Kidney epithelial cell (primary cell): ENCODE results near the gene LIN7C. TPM values are rescaled to one million over a fixed set of nuclear protein-coding genes. Genes with fewer than 3 reads are reported as not detected.

Experiments
- DNase-seq: peaks from one replicate; pipeline ENCODE4 v3.0.0-alpha.2; 2010; ENCODE audit warnings: low read depth
- H3K27me3 ChIP-seq: 2 replicates; pipeline ENCODE4 v1.6.0; 2011; ENCODE audit warnings: low read length; ENCODE audit not compliant: control insufficient read depth, insufficient read depth
- H3K36me3 ChIP-seq: 2 replicates; pipeline ENCODE4 v1.5.1; 2011; ENCODE audit warnings: low read length; ENCODE audit not compliant: control insufficient read depth, insufficient read depth
- H3K4me3 ChIP-seq: 2 replicates; pipeline ENCODE4 v1.5.1; 2011; ENCODE audit warnings: low read depth, mild to moderate bottlenecking, control low read depth, low read length
- total RNA-seq: library from RNA; depleted of rRNA; stranded (reverse); fragments of >200 nt; gene quantifications from 2 replicates; pipeline ENCODE4 v1.2.3, GENCODE V29; 2015
- TF ChIP-seq, protein P1 (sequence below): IDR thresholded peaks from 2 replicates; pipeline ENCODE4 v1.5.1; 2011; ENCODE audit warnings: mild to moderate bottlenecking, moderate library complexity, low read length, control low read depth, inconsistent platforms; ENCODE audit not compliant: insufficient read depth, poor library complexity, severe bottlenecking

Gene LIN7C
- total RNA-seq, 1 donor from 2014 or later = 41.4 TPM

DNA sequence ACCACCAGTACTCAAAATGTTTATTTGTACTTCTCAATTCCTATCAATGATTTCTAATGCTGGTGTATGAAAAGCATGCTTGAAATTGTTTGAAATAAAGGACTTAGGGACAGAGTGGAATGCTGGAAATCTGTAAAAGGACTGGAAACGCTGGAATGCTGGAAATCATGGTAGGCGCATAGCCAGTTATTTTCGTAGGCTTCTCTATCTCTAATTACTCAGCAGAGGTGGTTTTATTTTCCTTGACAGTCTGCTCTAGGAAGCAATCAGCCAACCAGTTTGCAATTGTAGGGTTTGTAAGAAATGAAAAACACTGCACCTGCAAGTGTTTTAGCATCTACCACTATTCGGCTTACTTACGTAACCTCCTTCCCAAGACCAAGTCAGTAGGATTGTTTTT is 788 bp downstream of the LIN7C start:
- H3K4me3 ChIP-seq = peak overlapping the region; percentile 98
- TF ChIP-seq, protein P1, sequence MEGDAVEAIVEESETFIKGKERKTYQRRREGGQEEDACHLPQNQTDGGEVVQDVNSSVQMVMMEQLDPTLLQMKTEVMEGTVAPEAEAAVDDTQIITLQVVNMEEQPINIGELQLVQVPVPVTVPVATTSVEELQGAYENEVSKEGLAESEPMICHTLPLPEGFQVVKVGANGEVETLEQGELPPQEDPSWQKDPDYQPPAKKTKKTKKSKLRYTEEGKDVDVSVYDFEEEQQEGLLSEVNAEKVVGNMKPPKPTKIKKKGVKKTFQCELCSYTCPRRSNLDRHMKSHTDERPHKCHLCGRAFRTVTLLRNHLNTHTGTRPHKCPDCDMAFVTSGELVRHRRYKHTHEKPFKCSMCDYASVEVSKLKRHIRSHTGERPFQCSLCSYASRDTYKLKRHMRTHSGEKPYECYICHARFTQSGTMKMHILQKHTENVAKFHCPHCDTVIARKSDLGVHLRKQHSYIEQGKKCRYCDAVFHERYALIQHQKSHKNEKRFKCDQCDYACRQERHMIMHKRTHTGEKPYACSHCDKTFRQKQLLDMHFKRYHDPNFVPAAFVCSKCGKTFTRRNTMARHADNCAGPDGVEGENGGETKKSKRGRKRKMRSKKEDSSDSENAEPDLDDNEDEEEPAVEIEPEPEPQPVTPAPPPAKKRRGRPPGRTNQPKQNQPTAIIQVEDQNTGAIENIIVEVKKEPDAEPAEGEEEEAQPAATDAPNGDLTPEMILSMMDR = no peak
- no peak for DNase-seq
- H3K36me3 ChIP-seq = no peaks in the 10 kb centered on the region
- no peaks in the 10 kb centered on the region for H3K27me3 ChIP-seq

DNA sequence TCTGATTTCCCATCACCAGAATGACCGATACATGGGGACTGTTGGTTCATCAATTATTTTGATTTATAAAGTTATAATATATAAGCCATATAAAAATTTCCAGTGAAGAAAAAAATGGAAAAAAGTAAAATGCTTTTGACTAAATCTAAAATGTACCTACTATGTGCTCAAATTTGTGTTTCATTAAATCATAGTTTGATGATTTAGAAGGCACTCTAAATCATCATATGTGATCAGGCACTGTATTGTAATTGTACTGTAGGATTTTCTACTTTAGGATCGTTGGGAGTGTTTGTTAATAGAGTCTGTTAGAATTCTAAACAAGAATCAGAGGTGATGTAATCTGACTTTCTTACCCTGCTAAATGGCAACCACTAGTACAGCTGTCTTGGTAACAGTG is 2.4 kb downstream of the LIN7C start:
- DNase-seq = no peak
- TF ChIP-seq, protein P1 = no peak
- peaks cover 2% of the 10 kb centered on the region for H3K36me3 ChIP-seq
- H3K27me3 ChIP-seq = no peaks in the 10 kb centered on the region
- H3K4me3 ChIP-seq = no peak overlapping the region

DNA sequence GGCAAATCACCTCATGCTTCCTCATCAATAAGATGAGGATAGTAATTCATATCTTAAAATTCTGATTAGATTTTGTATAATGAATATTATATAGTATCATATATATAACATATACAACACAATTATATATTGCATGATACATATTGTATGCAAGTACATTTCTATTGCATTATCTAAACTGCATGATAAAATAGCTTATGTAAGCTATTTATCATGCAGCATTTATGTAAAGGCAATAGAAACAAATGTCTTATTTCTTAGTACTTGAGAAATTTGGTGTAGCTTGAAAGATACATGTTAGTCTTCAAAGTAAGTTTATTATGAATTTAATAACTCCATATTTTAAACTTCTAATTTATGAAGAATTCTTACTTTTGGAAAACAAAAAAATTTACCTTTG is 5.5 kb downstream of the LIN7C start:
- H3K36me3 ChIP-seq = peaks cover 2% of the 10 kb centered on the region

DNA sequence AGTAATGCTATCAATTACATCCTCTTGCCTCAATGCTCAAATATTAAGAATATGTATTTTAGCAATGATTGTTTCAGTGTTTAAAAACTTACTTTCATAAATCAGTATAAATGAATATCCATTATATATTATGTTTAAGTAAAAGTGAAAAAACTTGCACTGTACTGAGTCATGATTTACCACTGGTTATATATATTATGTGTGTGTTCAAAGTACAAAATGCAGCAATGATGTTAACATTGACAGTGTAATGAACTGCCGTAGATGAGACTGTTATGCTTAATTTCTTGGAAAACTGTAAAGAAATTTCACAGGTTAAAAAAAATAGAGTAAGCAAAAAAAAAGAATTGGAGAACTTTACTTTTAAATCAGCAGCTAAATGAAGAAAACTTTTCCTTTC is 8.7 kb downstream of the LIN7C start:
- no peak overlapping the region for H3K4me3 ChIP-seq
- no peak for DNase-seq
- peaks cover 2% of the 10 kb centered on the region for H3K36me3 ChIP-seq
- no peaks in the 10 kb centered on the region for H3K27me3 ChIP-seq
- TF ChIP-seq, protein P1 = no peak

More for the DNA sequence above, 5.5 kb downstream of the LIN7C start:
- no peak for DNase-seq
- no peak overlapping the region for H3K4me3 ChIP-seq
- TF ChIP-seq, protein P1 = no peak
- H3K27me3 ChIP-seq = no peaks in the 10 kb centered on the region

DNA sequence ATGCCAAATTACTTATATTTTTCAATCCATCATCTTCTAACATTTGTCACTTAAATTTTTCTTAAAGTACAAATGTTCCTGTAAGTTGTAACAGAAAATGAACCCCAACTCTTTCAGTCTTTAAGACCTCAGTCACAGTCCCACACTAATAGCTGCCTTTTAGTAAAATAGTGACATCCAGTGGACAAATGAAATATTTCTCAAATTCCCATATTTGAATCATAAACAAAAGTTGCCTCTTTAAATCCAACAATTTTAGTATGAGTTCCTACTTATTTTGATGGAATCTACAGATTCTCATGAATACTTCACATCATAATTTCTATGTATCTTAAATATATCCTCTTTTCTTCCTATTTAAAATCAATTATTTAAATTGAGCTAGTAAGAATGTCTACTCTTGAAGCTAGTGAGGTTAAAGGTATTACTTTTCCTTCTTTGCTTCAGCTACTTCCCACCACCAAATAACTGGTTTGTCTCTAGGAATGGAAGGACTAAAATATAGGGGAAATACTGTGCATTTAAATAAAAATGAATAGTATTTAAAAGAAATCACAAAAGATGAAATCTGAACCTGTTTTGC is 9.2 kb downstream of the LIN7C start:
- no peak overlapping the region for H3K4me3 ChIP-seq
- peaks cover 2% of the 10 kb centered on the region for H3K36me3 ChIP-seq
- no peak for DNase-seq
- TF ChIP-seq, protein P1 = peak; percentile 33
- no peaks in the 10 kb centered on the region for H3K27me3 ChIP-seq

DNA sequence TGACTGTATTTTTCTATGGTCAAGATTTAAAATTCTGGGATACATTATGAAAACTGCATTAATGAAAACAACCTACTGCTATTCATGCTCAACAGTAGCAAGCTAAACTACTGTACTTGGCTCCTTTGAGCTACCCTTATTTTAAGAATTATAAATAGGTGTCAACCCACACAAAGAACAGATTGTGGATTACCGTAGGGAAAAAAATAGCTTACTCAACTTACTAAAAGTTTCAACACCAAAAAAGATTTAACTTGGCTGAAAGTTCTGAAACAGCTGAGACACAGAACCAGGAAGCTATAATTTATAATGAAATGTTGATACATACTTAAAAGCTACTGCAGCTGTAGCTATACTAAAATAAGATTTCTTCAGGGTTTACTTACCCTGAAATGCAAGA is 10.1 kb downstream of the LIN7C start:
- no peak for DNase-seq
- TF ChIP-seq, protein P1 = no peak
- Histone ChIP-seq H3K36me3 (peaks cover 2% of the 10 kb centered on the region), H3K4me3 (no peak overlapping the region), H3K27me3 (no peaks in the 10 kb centered on the region)
